GM15510 (cell line): ENCODE data around the gene ENTREP3.

Experiments used
- POLR2A ChIP-seq: IDR thresholded peaks from 3 replicates; pipeline ENCODE4 v1.6.1; 2011; ENCODE audit warnings: borderline replicate concordance; ENCODE audit not compliant: insufficient read length; ENCODE audit errors: extremely low read depth

Gene ENTREP3

GRCh38 chr1:155286544-155286943 is 31.3 kb upstream of the ENTREP3 start:
- no peak for TF ChIP-seq POLR2A

GRCh38 chr1:155285631-155286044 is 30.4 kb upstream of the ENTREP3 start:
- TF ChIP-seq POLR2A, result no peak

GRCh38 chr1:155285063-155285462 is 29.8 kb upstream of the ENTREP3 start:
- no peak for TF ChIP-seq POLR2A

GRCh38 chr1:155284476-155284875 is 29.2 kb upstream of the ENTREP3 start:
- TF ChIP-seq POLR2A, result no peak

- TF ChIP-seq POLR2A, result no peak
These were observed 27.3 kb upstream of the ENTREP3 start for GRCh38 chr1:155282488-155283091.

GRCh38 chr1:155279268-155279667 is 24.0 kb upstream of the ENTREP3 start:
- TF ChIP-seq POLR2A, result no peak

- no peak for TF ChIP-seq POLR2A
These were observed 23.4 kb upstream of the ENTREP3 start for GRCh38 chr1:155278689-155279160.

GRCh38 chr1:155277902-155278688 is 22.8 kb upstream of the ENTREP3 start:
- TF ChIP-seq POLR2A, result no peak

- TF ChIP-seq POLR2A, result no peak
These were observed 22.0 kb upstream of the ENTREP3 start, which contains the start of gene HCN3 for GRCh38 chr1:155277070-155277901. HCN3 (plus strand) TSS chr1:155277463; CDS start chr1:155277591, 128 bp downstream.

- TF ChIP-seq POLR2A, result peak; percentile 94
These were observed 18.3 kb upstream of the ENTREP3 start, which contains the start of gene CLK2 for GRCh38 chr1:155273343-155274245. CLK2 (minus strand) TSS chr1:155273504; CDS start chr1:155270977, 2,527 bp downstream.

- no peak for TF ChIP-seq POLR2A
These were observed 17.4 kb upstream of the ENTREP3 start for GRCh38 chr1:155272466-155273342.

- no peak for TF ChIP-seq POLR2A
These were observed 14.1 kb upstream of the ENTREP3 start for GRCh38 chr1:155269381-155269780.

GRCh38 chr1:155268630-155269029 is 13.3 kb upstream of the ENTREP3 start:
- no peak for TF ChIP-seq POLR2A
